HG03039 (cell line): ENCODE data around the gene AP3S1.
"Not testable (repeated sequence)": the region's sequence is repeated elsewhere in the genome, so short reads cannot be mapped to it uniquely, and the experiment has no call there.

Experiments
- ATAC-seq: cut with Tn5 transposase; IDR thresholded peaks from one replicate; pipeline ENCODE4 v1.9.1; 2021; ENCODE audit warnings: mild to moderate bottlenecking, moderate library complexity; ENCODE audit not compliant: unreplicated experiment

AP3S1 gene

GRCh38 chr5:115824983-115825382, 16.8 kb upstream of the AP3S1 start:
- ATAC-seq: not testable (repeated sequence)

- ATAC-seq: no peak
These were observed 15.8 kb upstream of the AP3S1 start for GRCh38 chr5:115825948-115826347.

- ATAC-seq: no peak
These were observed 11.8 kb upstream of the AP3S1 start for GRCh38 chr5:115829913-115830312.

- peak; percentile 84 for ATAC-seq
These were observed 10.5 kb upstream of the AP3S1 start for GRCh38 chr5:115831163-115831768.

GRCh38 chr5:115835481-115835880, 6.3 kb upstream of the AP3S1 start:
- ATAC-seq: no peak

- ATAC-seq: no peak
These were observed 2.7 kb upstream of the AP3S1 start for GRCh38 chr5:115838885-115839518.

GRCh38 chr5:115840873-115841272, 862 bp upstream of the AP3S1 start:
- ATAC-seq: no peak

- ATAC-seq: peak; percentile 28
These were observed 577 bp downstream of the AP3S1 start for GRCh38 chr5:115842089-115842935.

- ATAC-seq: no peak
These were observed 1.2 kb downstream of the AP3S1 start for GRCh38 chr5:115842952-115843351.

GRCh38 chr5:115843444-115844130, 1.9 kb downstream of the AP3S1 start:
- ATAC-seq: no peak

GRCh38 chr5:115844321-115844817, 2.6 kb downstream of the AP3S1 start:
- no peak for ATAC-seq

GRCh38 chr5:115847290-115847689, 5.6 kb downstream of the AP3S1 start:
- ATAC-seq: no peak

GRCh38 chr5:115849258-115849798, 7.6 kb downstream of the AP3S1 start:
- no peak for ATAC-seq

- ATAC-seq: no peak
These were observed 9.1 kb downstream of the AP3S1 start for GRCh38 chr5:115850744-115851416.

GRCh38 chr5:115854139-115854538, 12.4 kb downstream of the AP3S1 start:
- no peak for ATAC-seq

GRCh38 chr5:115855959-115856358, 14.2 kb downstream of the AP3S1 start:
- ATAC-seq: no peak

- no peak for ATAC-seq
These were observed 15.3 kb downstream of the AP3S1 start for GRCh38 chr5:115857057-115857479.

- ATAC-seq: no peak
These were observed 16.1 kb downstream of the AP3S1 start for GRCh38 chr5:115857626-115858349.

GRCh38 chr5:115858396-115858795, 16.7 kb downstream of the AP3S1 start:
- ATAC-seq: no peak

- ATAC-seq: no peak
These were observed 17.6 kb downstream of the AP3S1 start for GRCh38 chr5:115859378-115859777.
